Measurements from ENCODE around the gene PCCA. TPM values are rescaled to one million over a fixed set of nuclear protein-coding genes. Genes with fewer than 3 reads are reported as not detected.

The PCCA gene
- total RNA-seq, 1 experiment from 2014 or later: 16.1 TPM

- Histone ChIP-seq H3F3A (ENCODE audit: insufficient read depth, low read depth) (no peaks in the 10 kb centered on the region; the same call in 1 of the 2 replicates), H3K79me2 (ENCODE audit: low read depth) (no peaks in the 10 kb centered on the region), H3K4me3 (no peak overlapping the region), H3K36me3 (ENCODE audit: low read depth) (no peaks in the 10 kb centered on the region), H4K20me1 (ENCODE audit: insufficient read depth) (peaks cover 2% of the 10 kb centered on the region; the same call in 1 of the 2 replicates), H3K4me2 (no peak overlapping the region), H3K4me1 (replicated peaks; ENCODE audit: insufficient read depth) (no peaks in the 10 kb centered on the region), H3K27me3 (ENCODE audit: insufficient read depth, low read depth) (no peaks in the 10 kb centered on the region), H3K9me3 (ENCODE audit: insufficient read depth, low read depth) (no peaks in the 10 kb centered on the region), H2AFZ (no peak overlapping the region), H3K27ac (no peak overlapping the region), H3K9me2 (ENCODE audit: insufficient read depth) (no peaks in the 10 kb centered on the region; the same call in 1 of the 2 replicates)
- CTCF ChIA-PET: no interaction called here
- no TSS peak for BruUV-seq (replicated peaks)
- DNase-seq: no peak
- intact Hi-C loops (cut with micrococcal nuclease; ENCODE audit: unreplicated experiment): no loop called here
- POLR2A ChIA-PET (ENCODE audit: unreplicated experiment): no interaction called here
- TF ChIP-seq CTCF (conservative IDR thresholded peaks at IDR 0.05) (no peak), EZH2 (IDR thresholded peaks at IDR 0.05; ENCODE audit: low read depth) (no peak)
Observed at GRCh38 chr13:100291624-100292023, 202.7 kb downstream of the PCCA start.

- no peaks in the 10 kb centered on the region for H3K79me2 ChIP-seq (ENCODE audit: low read depth)
- BruUV-seq (replicated peaks): no TSS peak
- no peaks in the 10 kb centered on the region for H3K9me3 ChIP-seq (ENCODE audit: insufficient read depth, low read depth)
- no peak for DNase-seq
- H3K4me1 ChIP-seq (replicated peaks; ENCODE audit: insufficient read depth): no peaks in the 10 kb centered on the region
- peaks cover 5% of the 10 kb centered on the region; the same call in 1 of the 2 replicates for H3K9me2 ChIP-seq (ENCODE audit: insufficient read depth)
- POLR2A ChIA-PET (ENCODE audit: unreplicated experiment): interaction anchor here (0.6 kb wide), 1 partner anchor 48 kb away, joined by 3 read pairs; no protein-coding TSS in a partner anchor
- intact Hi-C loops (cut with micrococcal nuclease; ENCODE audit: unreplicated experiment): no loop called here
- H3K4me3 ChIP-seq: no peak overlapping the region
- CTCF ChIA-PET: no interaction called here
- H3F3A ChIP-seq (ENCODE audit: insufficient read depth, low read depth): no peaks in the 10 kb centered on the region
- TF ChIP-seq CTCF (conservative IDR thresholded peaks at IDR 0.05) (no peak), EZH2 (IDR thresholded peaks at IDR 0.05; ENCODE audit: low read depth) (no peak)
- no peak overlapping the region for H3K27ac ChIP-seq
- H3K27me3 ChIP-seq (ENCODE audit: insufficient read depth, low read depth): no peaks in the 10 kb centered on the region
- no peak overlapping the region for H3K4me2 ChIP-seq
- no peak overlapping the region for H2AFZ ChIP-seq
- H4K20me1 ChIP-seq (ENCODE audit: insufficient read depth): no peaks in the 10 kb centered on the region; the same call in 1 of the 2 replicates
- H3K36me3 ChIP-seq (ENCODE audit: low read depth): no peaks in the 10 kb centered on the region
Observed at GRCh38 chr13:100297413-100297812, 208.5 kb downstream of the PCCA start.

- H4K20me1 ChIP-seq (ENCODE audit: insufficient read depth): no peaks in the 10 kb centered on the region; the same call in 1 of the 2 replicates
- peaks cover 5% of the 10 kb centered on the region; the same call in 1 of the 2 replicates for H3K9me2 ChIP-seq (ENCODE audit: insufficient read depth)
- TF ChIP-seq CTCF (conservative IDR thresholded peaks at IDR 0.05): no peak
- no peak for TF ChIP-seq EZH2 (IDR thresholded peaks at IDR 0.05; ENCODE audit: low read depth)
- H3K36me3 ChIP-seq (ENCODE audit: low read depth): no peaks in the 10 kb centered on the region
- H3K27ac ChIP-seq: no peak overlapping the region
- H3K27me3 ChIP-seq (ENCODE audit: insufficient read depth, low read depth): no peaks in the 10 kb centered on the region
- no TSS peak for BruUV-seq (replicated peaks)
- POLR2A ChIA-PET (ENCODE audit: unreplicated experiment): interaction anchor here (0.6 kb wide), 1 partner anchor 47 kb away, joined by 3 read pairs; no protein-coding TSS in a partner anchor
- intact Hi-C loops (cut with micrococcal nuclease; ENCODE audit: unreplicated experiment): no loop called here
- H3K4me3 ChIP-seq: no peak overlapping the region
- H3F3A ChIP-seq (ENCODE audit: insufficient read depth, low read depth): no peaks in the 10 kb centered on the region
- no peak for DNase-seq
- CTCF ChIA-PET: no interaction called here
- H3K4me2 ChIP-seq: no peak overlapping the region
- H2AFZ ChIP-seq: no peak overlapping the region
- H3K9me3 ChIP-seq (ENCODE audit: insufficient read depth, low read depth): no peaks in the 10 kb centered on the region
- H3K4me1 ChIP-seq (replicated peaks; ENCODE audit: insufficient read depth): no peaks in the 10 kb centered on the region
- H3K79me2 ChIP-seq (ENCODE audit: low read depth): no peaks in the 10 kb centered on the region
Observed at GRCh38 chr13:100298116-100298681, 209.3 kb downstream of the PCCA start.

All from PC-9 (cell line).